Smooth muscle cell (in vitro differentiated cells): ENCODE measurements around the gene KPTN. TPM values are rescaled to one million over a fixed set of nuclear protein-coding genes. Genes with fewer than 3 reads are reported as not detected.

Experiments used
- DNase-seq: peaks from one replicate; lab custom pipeline; 2025; ENCODE audit not compliant: unreplicated experiment; lab: John Stamatoyannopoulos, UW
- H2AFZ ChIP-seq: fragments of 200-600 bp; sonication (generic); 2 replicates; pipeline ENCODE4 v1.6.0; 2016; ENCODE audit warnings: antibody characterized with exemption, low read depth, mild to moderate bottlenecking
- H3F3A ChIP-seq: fragments of 200-600 bp; sonication (generic); 2 replicates; pipeline ENCODE4 v1.6.0; 2017; ENCODE audit warnings: antibody characterized with exemption, low read depth
- H3K27ac ChIP-seq: fragments of 200-600 bp; sonication (generic); 2 replicates; pipeline ENCODE4 v1.5.1; 2016; ENCODE audit warnings: low read depth, mild to moderate bottlenecking
- H3K27me3 ChIP-seq: fragments of 200-600 bp; sonication (generic); 2 replicates; pipeline ENCODE4 v1.6.1; 2016; ENCODE audit warnings: low read depth, mild to moderate bottlenecking
- H3K36me3 ChIP-seq: fragments of 200-600 bp; sonication (generic); 2 replicates; pipeline ENCODE4 v1.5.1; 2016; ENCODE audit warnings: low read depth
- H3K4me1 ChIP-seq: fragments of 200-600 bp; sonication (generic); 2 replicates; pipeline ENCODE4 v1.5.1; 2016; ENCODE audit warnings: low read depth
- H3K4me2 ChIP-seq: fragments of 200-600 bp; sonication (generic); 2 replicates; pipeline ENCODE4 v1.6.0; 2016; ENCODE audit warnings: mild to moderate bottlenecking
- H3K4me3 ChIP-seq: fragments of 200-600 bp; sonication (generic); 2 replicates; pipeline ENCODE4 v1.5.1; 2016; ENCODE audit warnings: mild to moderate bottlenecking
- H3K79me2 ChIP-seq: fragments of 200-600 bp; sonication (generic); 2 replicates; pipeline ENCODE4 v1.6.0; 2016; ENCODE audit warnings: low read depth, mild to moderate bottlenecking
- H3K9ac ChIP-seq: fragments of 200-600 bp; sonication (generic); 2 replicates; pipeline ENCODE4 v1.6.0; 2016; ENCODE audit warnings: low read depth
- H3K9me3 ChIP-seq: fragments of 200-600 bp; sonication (generic); replicated peaks from 2 replicates; pipeline ENCODE4 v1.5.1; 2016; ENCODE audit warnings: low read depth
- H4K20me1 ChIP-seq: fragments of 200-600 bp; sonication (generic); 2 replicates; pipeline ENCODE4 v1.6.0; 2016; ENCODE audit warnings: low read depth
- CTCF ChIP-seq: fragments of 200-600 bp; sonication (generic); IDR thresholded peaks from 2 replicates; pipeline ENCODE4 v1.5.1; 2017; ENCODE audit warnings: borderline replicate concordance, mild to moderate bottlenecking, antibody characterized with exemption; ENCODE audit not compliant: insufficient read depth, poor library complexity, severe bottlenecking
- WGBS: methylation state at CpG from one replicate; pipeline ENCODE4 v1.1.7; 2016; ENCODE audit warnings: low lambda C conversion rate; 5-methylcytosine and 5-hydroxymethylcytosine counted together
- polyA plus RNA-seq: library from polyadenylated mRNA; unstranded; fragments of >200 nt; fragmentation: Nextera tagmentation; extraction: Ambion mirVana; gene quantifications from 2 replicates; pipeline ENCODE4 v1.2.1, GENCODE V29; 2016
- total RNA-seq: library from RNA; depleted of rRNA; stranded (reverse); fragments of >200 nt; gene quantifications from 2 replicates; pipeline ENCODE4 v1.2.3, GENCODE V29; 2014

Gene KPTN
- total and polyA plus RNA-seq, 2 experiments from 2014 or later, result 10.6 to 12.2 TPM

GRCh38 chr19:47491358-47492136, 7.5 kb upstream of the KPTN start:
- H4K20me1 ChIP-seq, result peaks cover 5% of the 10 kb centered on the region
- no peak overlapping the region for H3K4me3 ChIP-seq
- no peak for TF ChIP-seq CTCF
- no peaks in the 10 kb centered on the region for H3K9me3 ChIP-seq
- H3K4me2 ChIP-seq, result no peak overlapping the region
- no peaks in the 10 kb centered on the region for H3F3A ChIP-seq
- DNase-seq, result no peak
- H3K27ac ChIP-seq, result no peak overlapping the region
- WGBS, result 96% methylated on average over 22 of the region's 22 CpGs
- H3K36me3 ChIP-seq, result no peaks in the 10 kb centered on the region
- no peaks in the 10 kb centered on the region for H3K79me2 ChIP-seq
- no peaks in the 10 kb centered on the region for H3K4me1 ChIP-seq
- H2AFZ ChIP-seq, result no peak overlapping the region
- no peak overlapping the region for H3K9ac ChIP-seq
- no peaks in the 10 kb centered on the region for H3K27me3 ChIP-seq

GRCh38 chr19:47490847-47491246, 6.8 kb upstream of the KPTN start:
- Histone ChIP-seq H3K27me3 (no peaks in the 10 kb centered on the region), H3K4me1 (no peaks in the 10 kb centered on the region), H2AFZ (no peak overlapping the region), H3K4me3 (no peak overlapping the region), H3K79me2 (no peaks in the 10 kb centered on the region), H3K4me2 (no peak overlapping the region), H3K9ac (no peak overlapping the region), H3F3A (no peaks in the 10 kb centered on the region), H3K36me3 (no peaks in the 10 kb centered on the region), H4K20me1 (peaks cover 5% of the 10 kb centered on the region), H3K27ac (no peak overlapping the region), H3K9me3 (no peaks in the 10 kb centered on the region)
- DNase-seq, result no peak
- no peak for TF ChIP-seq CTCF
- WGBS, result 86% methylated on average over 3 of the region's 3 CpGs

GRCh38 chr19:47490031-47490430, 6.0 kb upstream of the KPTN start:
- Histone ChIP-seq H2AFZ (no peak overlapping the region), H3K27me3 (no peaks in the 10 kb centered on the region), H4K20me1 (peaks cover 5% of the 10 kb centered on the region), H3K4me1 (no peaks in the 10 kb centered on the region), H3K9ac (no peak overlapping the region), H3K36me3 (no peaks in the 10 kb centered on the region), H3K27ac (no peak overlapping the region), H3K79me2 (no peaks in the 10 kb centered on the region), H3F3A (no peaks in the 10 kb centered on the region), H3K9me3 (no peaks in the 10 kb centered on the region), H3K4me3 (no peak overlapping the region), H3K4me2 (no peak overlapping the region)
- 93% methylated on average over 6 of the region's 7 CpGs for WGBS
- DNase-seq, result no peak
- TF ChIP-seq CTCF, result no peak
